ENCODE results near the gene IFIH1.

The IFIH1 gene

DNA sequence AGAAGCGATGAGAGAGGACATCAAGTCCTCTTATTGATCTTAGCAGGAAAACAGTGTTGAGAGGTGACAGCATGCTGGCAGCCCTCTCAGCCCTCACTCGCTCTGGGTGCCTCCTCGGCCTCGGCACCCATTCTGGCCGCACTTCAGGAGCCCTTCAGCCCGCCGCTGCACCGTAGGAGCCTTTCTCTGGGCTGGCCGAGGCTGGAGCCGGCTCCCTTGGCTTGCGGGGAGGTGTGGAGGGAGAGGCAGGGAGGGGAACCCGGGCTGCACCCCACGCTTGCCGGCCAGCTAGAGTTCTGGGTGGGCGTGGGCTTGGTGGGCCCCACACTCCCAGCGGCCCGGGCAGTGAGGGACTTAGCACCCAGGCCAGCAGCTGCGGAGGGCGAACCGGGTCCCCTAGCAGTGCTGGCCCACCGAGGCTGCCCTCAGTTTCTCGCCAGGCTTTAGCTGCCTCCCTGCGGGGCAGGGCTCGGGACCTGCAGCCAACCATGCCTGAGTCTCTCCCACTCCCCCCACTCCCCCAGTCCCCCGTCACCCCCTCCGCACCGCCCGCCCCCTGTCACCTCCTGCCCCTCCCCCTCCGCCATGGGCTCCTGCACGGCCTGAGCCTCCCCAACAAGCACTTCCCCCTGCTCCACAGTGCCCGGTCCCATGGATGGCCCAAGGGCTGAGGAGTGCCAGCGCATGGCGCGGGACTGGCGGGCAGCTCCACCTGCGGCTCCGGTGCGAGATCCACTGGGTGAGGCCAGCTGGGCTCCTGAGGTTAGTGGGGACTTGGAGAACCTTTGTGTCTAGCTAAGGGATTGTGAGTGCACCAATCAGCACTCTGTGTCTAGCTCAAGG, 83.6 kb downstream of the IFIH1 start:
- no peak for ATAC-seq (ENCODE audit: low read depth)
- DNase-seq (ENCODE audit: low spot score): peak; percentile 47
- Histone ChIP-seq H3K27ac (ENCODE audit: poor library complexity, severe bottlenecking) (no peak overlapping the region), H3K36me3 (ENCODE audit: low read depth) (peaks cover 12% of the 10 kb centered on the region), H3K4me3 (ENCODE audit: severe bottlenecking) (no peak overlapping the region), H3K4me1 (ENCODE audit: insufficient read depth, poor library complexity, severe bottlenecking) (peaks cover 14% of the 10 kb centered on the region), H3K9me3 (ENCODE audit: severe bottlenecking) (no peaks in the 10 kb centered on the region), H3K27me3 (ENCODE audit: insufficient read depth, poor library complexity, severe bottlenecking) (no peaks in the 10 kb centered on the region)
- TF ChIP-seq, protein P1, sequence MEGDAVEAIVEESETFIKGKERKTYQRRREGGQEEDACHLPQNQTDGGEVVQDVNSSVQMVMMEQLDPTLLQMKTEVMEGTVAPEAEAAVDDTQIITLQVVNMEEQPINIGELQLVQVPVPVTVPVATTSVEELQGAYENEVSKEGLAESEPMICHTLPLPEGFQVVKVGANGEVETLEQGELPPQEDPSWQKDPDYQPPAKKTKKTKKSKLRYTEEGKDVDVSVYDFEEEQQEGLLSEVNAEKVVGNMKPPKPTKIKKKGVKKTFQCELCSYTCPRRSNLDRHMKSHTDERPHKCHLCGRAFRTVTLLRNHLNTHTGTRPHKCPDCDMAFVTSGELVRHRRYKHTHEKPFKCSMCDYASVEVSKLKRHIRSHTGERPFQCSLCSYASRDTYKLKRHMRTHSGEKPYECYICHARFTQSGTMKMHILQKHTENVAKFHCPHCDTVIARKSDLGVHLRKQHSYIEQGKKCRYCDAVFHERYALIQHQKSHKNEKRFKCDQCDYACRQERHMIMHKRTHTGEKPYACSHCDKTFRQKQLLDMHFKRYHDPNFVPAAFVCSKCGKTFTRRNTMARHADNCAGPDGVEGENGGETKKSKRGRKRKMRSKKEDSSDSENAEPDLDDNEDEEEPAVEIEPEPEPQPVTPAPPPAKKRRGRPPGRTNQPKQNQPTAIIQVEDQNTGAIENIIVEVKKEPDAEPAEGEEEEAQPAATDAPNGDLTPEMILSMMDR (IDR thresholded peaks at IDR 0.05; ENCODE audit: poor library complexity, severe bottlenecking): no peak

GRCh38 chr2:162233197-162233596, 85.3 kb downstream of the IFIH1 start:
- DNase-seq (ENCODE audit: low spot score) (no peak), ATAC-seq (ENCODE audit: low read depth) (peak; percentile 60)
- Histone ChIP-seq H3K27me3 (ENCODE audit: insufficient read depth, poor library complexity, severe bottlenecking) (no peaks in the 10 kb centered on the region), H3K27ac (ENCODE audit: poor library complexity, severe bottlenecking) (peak overlapping the region; percentile 60), H3K4me3 (ENCODE audit: severe bottlenecking) (no peak overlapping the region), H3K4me1 (ENCODE audit: insufficient read depth, poor library complexity, severe bottlenecking) (peaks cover 14% of the 10 kb centered on the region), H3K36me3 (ENCODE audit: low read depth) (peaks cover 3% of the 10 kb centered on the region), H3K9me3 (ENCODE audit: severe bottlenecking) (no peaks in the 10 kb centered on the region)
- TF ChIP-seq, protein P1 (IDR thresholded peaks at IDR 0.05; ENCODE audit: poor library complexity, severe bottlenecking): no peak

DNA sequence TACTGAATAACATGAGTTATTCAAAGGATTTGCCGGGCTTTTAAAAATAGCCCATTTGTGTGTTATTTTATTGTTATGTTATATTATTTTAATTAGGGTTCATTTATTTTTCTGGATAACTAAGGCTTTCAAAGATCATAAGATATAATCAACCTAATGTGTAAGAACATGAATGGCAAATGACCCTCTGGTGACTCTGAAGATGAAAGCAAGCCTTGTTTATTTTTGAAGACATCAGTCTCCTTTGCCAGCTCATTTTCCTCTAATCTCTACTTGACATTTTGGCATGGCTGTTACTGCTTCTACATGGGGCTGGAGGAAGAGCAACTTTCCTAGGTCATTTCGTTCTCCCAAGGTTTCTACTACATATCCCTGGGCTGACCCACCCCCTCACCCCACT, 85.8 kb downstream of the IFIH1 start:
- Histone ChIP-seq H3K9me3 (ENCODE audit: severe bottlenecking) (no peaks in the 10 kb centered on the region), H3K4me1 (ENCODE audit: insufficient read depth, poor library complexity, severe bottlenecking) (peaks cover 14% of the 10 kb centered on the region), H3K4me3 (ENCODE audit: severe bottlenecking) (no peak overlapping the region), H3K36me3 (ENCODE audit: low read depth) (peaks cover 3% of the 10 kb centered on the region), H3K27ac (ENCODE audit: poor library complexity, severe bottlenecking) (peak overlapping the region; percentile 60), H3K27me3 (ENCODE audit: insufficient read depth, poor library complexity, severe bottlenecking) (no peaks in the 10 kb centered on the region)
- ATAC-seq (ENCODE audit: low read depth): 0 out of 3 replicates have a peak, but pooled peaks have one; percentile 17
- DNase-seq (ENCODE audit: low spot score): no peak
- TF ChIP-seq, protein P1 (IDR thresholded peaks at IDR 0.05; ENCODE audit: poor library complexity, severe bottlenecking): no peak

DNA sequence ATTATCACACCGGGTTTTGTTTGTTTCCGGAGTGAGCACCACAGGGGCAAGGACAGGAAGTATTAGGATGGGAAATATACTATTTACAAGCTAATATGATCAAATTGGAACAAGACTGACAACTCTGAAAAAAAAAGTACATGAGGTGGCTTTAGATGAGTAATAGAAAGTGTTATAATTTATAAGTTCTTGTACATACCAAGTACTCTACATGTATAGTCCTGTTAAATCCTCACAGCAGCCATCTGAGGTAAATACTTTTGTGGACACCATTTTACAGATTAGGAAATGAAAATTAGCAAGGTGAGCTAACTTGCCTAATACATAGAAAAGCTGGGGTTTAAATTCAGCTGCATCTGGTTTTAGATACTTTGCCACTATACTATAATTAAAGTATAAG, 86.5 kb downstream of the IFIH1 start:
- H3K27ac ChIP-seq (ENCODE audit: poor library complexity, severe bottlenecking): peak overlapping the region; percentile 60
- no peaks in the 10 kb centered on the region for H3K27me3 ChIP-seq (ENCODE audit: insufficient read depth, poor library complexity, severe bottlenecking)
- no peak overlapping the region for H3K4me3 ChIP-seq (ENCODE audit: severe bottlenecking)
- peak; percentile 50; the same call in 2 of the 3 replicates for ATAC-seq (ENCODE audit: low read depth)
- no peaks in the 10 kb centered on the region for H3K9me3 ChIP-seq (ENCODE audit: severe bottlenecking)
- TF ChIP-seq, protein P1 (IDR thresholded peaks at IDR 0.05; ENCODE audit: poor library complexity, severe bottlenecking): no peak
- peaks cover 3% of the 10 kb centered on the region for H3K36me3 ChIP-seq (ENCODE audit: low read depth)
- peaks cover 14% of the 10 kb centered on the region for H3K4me1 ChIP-seq (ENCODE audit: insufficient read depth, poor library complexity, severe bottlenecking)
- DNase-seq (ENCODE audit: low spot score): no peak

GRCh38 chr2:162230761-162231160, 87.7 kb downstream of the IFIH1 start:
- no peak for ATAC-seq (ENCODE audit: low read depth)
- H3K4me1 ChIP-seq (ENCODE audit: insufficient read depth, poor library complexity, severe bottlenecking): peaks cover 14% of the 10 kb centered on the region
- H3K4me3 ChIP-seq (ENCODE audit: severe bottlenecking): no peak overlapping the region
- no peaks in the 10 kb centered on the region for H3K9me3 ChIP-seq (ENCODE audit: severe bottlenecking)
- TF ChIP-seq, protein P1 (IDR thresholded peaks at IDR 0.05; ENCODE audit: poor library complexity, severe bottlenecking): no peak
- H3K36me3 ChIP-seq (ENCODE audit: low read depth): peaks cover 3% of the 10 kb centered on the region
- DNase-seq (ENCODE audit: low spot score): no peak
- no peaks in the 10 kb centered on the region for H3K27me3 ChIP-seq (ENCODE audit: insufficient read depth, poor library complexity, severe bottlenecking)
- no peak overlapping the region for H3K27ac ChIP-seq (ENCODE audit: poor library complexity, severe bottlenecking)
